Ovary (tissue), 9 donors: ENCODE data around the gene PLXNA4. TPM values are rescaled to one million over a fixed set of nuclear protein-coding genes. Genes with fewer than 3 reads are reported as not detected.

Source experiments
- DNase-seq, 5 donors: peaks; one replicate each; pipeline ENCODE4 v3.0.0-alpha.2; 2019 to 2020
- H3K27ac ChIP-seq, 2 donors: fragments of 200-600 bp; one replicate each; pipeline versions ENCODE4 v1.5.1 to v1.8.0; 2019 to 2022
- H3K27me3 ChIP-seq: fragments of 200-600 bp; one replicate; pipeline ENCODE4 v1.8.0; 2022
- H3K36me3 ChIP-seq: fragments of 200-600 bp; sonication (generic); one replicate; pipeline ENCODE4 v1.5.1; 2019
- H3K4me1 ChIP-seq: one replicate; pipeline ENCODE4 v1.8.1; 2013; ENCODE audit warnings: mild to moderate bottlenecking, moderate library complexity; ENCODE audit not compliant: insufficient read depth
- H3K4me3 ChIP-seq: fragments of 200-600 bp; sonication (generic); one replicate; pipeline ENCODE4 v1.5.1; 2017
- H3K9me3 ChIP-seq, 2 donors: fragments of 200-600 bp in 1 of 2; sonication (generic) in 1 of 2; one replicate each; pipeline versions ENCODE4 v1.5.1 to v1.8.1; 2013 to 2019; ENCODE audit warnings: mild to moderate bottlenecking in 1 of 2, moderate library complexity in 1 of 2
- CTCF ChIP-seq, 3 donors: fragments of 450-650 bp in 2 of 3; fragments of 200-600 bp in 1 of 3; IDR thresholded peaks; one replicate each; pipeline versions ENCODE4 v1.5.1 to v1.8.0; 2016 to 2022; ENCODE audit warnings: antibody characterized with exemption in 3 of 3, mild to moderate bottlenecking in 1 of 3
- EP300 ChIP-seq: sonication (generic); formaldehyde crosslinking; IDR thresholded peaks from one replicate; pipeline ENCODE4 v1.6.1; 2017; ENCODE audit warnings: antibody characterized with exemption
- POLR2A ChIP-seq: fragments of 450-650 bp; IDR thresholded peaks from one replicate; pipeline ENCODE4 v1.6.1; 2017; ENCODE audit warnings: antibody characterized with exemption, mild to moderate bottlenecking, moderate library complexity
- WGBS, 3 donors: extraction: QIAGEN DNeasy Blood & Tissue Kit in 1 of 3; methylation state at CpG; one replicate each; pipeline versions ENCODE4 v1.1.5 to v1.1.7; 2013 to 2017; 5-methylcytosine and 5-hydroxymethylcytosine counted together
- intact Hi-C, 4 donors: fragments of 100-400 bp; cut with DNase I; formaldehyde crosslinking; loops; one replicate each; pipeline versions ENCODE4 v1.11.0 to v1.15.1; 2022 to 2023
- polyA plus RNA-seq, 2 donors: library from polyadenylated mRNA; stranded (reverse); fragments of 200-250 nt in 1 of 2; fragments of 350-450 nt in 1 of 2; fragmentation: Illumina TruSeq in 1 of 2; extraction: RNeasy Lipid Tissue Mini Kit (QIAGEN cat#74804) in 1 of 2; gene quantifications; one replicate each; pipeline ENCODE4 v1.2.3, GENCODE V29; 2013 to 2014
- total RNA-seq, 7 donors: library from RNA; depleted of rRNA in 2 of 7; stranded (reverse); fragments of >200 nt in 2 of 7; fragmentation: NEBNext Ultra II Directional in 3 of 7; extraction: Animal tissue kit (Norgen Biotek cat#: 25700) in 3 of 7; gene quantifications; one replicate each; pipeline versions ENCODE4 v1.1.0 to v1.2.4, GENCODE V29; 2016 to 2023
- donor health status: DM: no; HTN: no; CAD: no; lungs with moderate emphysema.
- donor health status: DM: no; HTN: no; CAD: no.
- donor health status: Bipolar disorder and iron deficiency.
- donor health status: DM: yes; HTN: yes; CAD: no.
- donor health status: DM: no; HTN: no; CAD: no.
- donor health status: DM: yes; HTN: yes; CAD: no.

Gene PLXNA4
- total and polyA plus RNA-seq, 9 donors: 5.1 to 39.9 (median 11.4) TPM

GRCh38 chr7:132145063-132145462 is 431.2 kb downstream of the PLXNA4 start:
- 77 to 95% (median 94%) methylated on average over 9 of the region's 9 CpGs for WGBS, 3 donors
- Histone ChIP-seq H3K4me1 (no peaks in the 10 kb centered on the region), H3K36me3 (no peaks in the 10 kb centered on the region), H3K4me3 (no peak overlapping the region), H3K27ac (no peak overlapping the region), H3K27me3 (no peaks in the 10 kb centered on the region), H3K9me3 (no peaks in the 10 kb centered on the region)
- DNase-seq: no peak
- TF ChIP-seq EP300 (no peak), CTCF (IDR thresholded peaks at IDR 0.05) (no peak), POLR2A (no peak)
- intact Hi-C loops: no loop called here

GRCh38 chr7:132142006-132142405 is 434.3 kb downstream of the PLXNA4 start:
- H3K9me3 ChIP-seq: no peaks in the 10 kb centered on the region
- DNase-seq: no peak
- H3K4me1 ChIP-seq: no peaks in the 10 kb centered on the region
- H3K27me3 ChIP-seq: no peaks in the 10 kb centered on the region
- H3K4me3 ChIP-seq: no peak overlapping the region
- WGBS, 3 donors: 93 to 99% (median 94%) methylated on average over 3 of the region's 3 CpGs
- H3K27ac ChIP-seq: no peak overlapping the region
- TF ChIP-seq POLR2A (no peak), CTCF (IDR thresholded peaks at IDR 0.05) (no peak), EP300 (no peak)
- H3K36me3 ChIP-seq: no peaks in the 10 kb centered on the region
- intact Hi-C loops: no loop called here

GRCh38 chr7:132141109-132141508 is 435.2 kb downstream of the PLXNA4 start:
- H3K36me3 ChIP-seq: no peaks in the 10 kb centered on the region
- no peak overlapping the region for H3K27ac ChIP-seq
- 83 to 93% (median 85%) methylated on average over 3 of the region's 3 CpGs for WGBS, 3 donors
- DNase-seq: no peak
- H3K4me1 ChIP-seq: no peaks in the 10 kb centered on the region
- no peak overlapping the region for H3K4me3 ChIP-seq
- no peak for TF ChIP-seq EP300
- H3K9me3 ChIP-seq: no peaks in the 10 kb centered on the region
- H3K27me3 ChIP-seq: no peaks in the 10 kb centered on the region
- intact Hi-C loops: no loop called here

GRCh38 chr7:132140341-132140740 is 435.9 kb downstream of the PLXNA4 start:
- H3K9me3 ChIP-seq: no peaks in the 10 kb centered on the region
- DNase-seq: no peak
- no peaks in the 10 kb centered on the region for H3K4me1 ChIP-seq
- 77 to 87% (median 83%) methylated on average over 5 of the region's 5 CpGs for WGBS, 3 donors
- intact Hi-C loops: no loop called here
- H3K36me3 ChIP-seq: no peaks in the 10 kb centered on the region
- no peak overlapping the region for H3K27ac ChIP-seq
- no peaks in the 10 kb centered on the region for H3K27me3 ChIP-seq
- no peak overlapping the region for H3K4me3 ChIP-seq
- TF ChIP-seq CTCF (IDR thresholded peaks at IDR 0.05): no peak
- no peak for TF ChIP-seq EP300
- no peak for TF ChIP-seq POLR2A

GRCh38 chr7:132138817-132139216 is 437.5 kb downstream of the PLXNA4 start:
- H3K4me3 ChIP-seq: no peak overlapping the region
- intact Hi-C loops: no loop called here
- no peaks in the 10 kb centered on the region for H3K36me3 ChIP-seq
- no peak for DNase-seq
- WGBS, 3 donors: 84 to 97% (median 90%) methylated on average over 2 of the region's 2 CpGs
- no peak for TF ChIP-seq EP300
- TF ChIP-seq CTCF (IDR thresholded peaks at IDR 0.05): no peak
- TF ChIP-seq POLR2A: no peak
- no peaks in the 10 kb centered on the region for H3K4me1 ChIP-seq
- no peaks in the 10 kb centered on the region for H3K9me3 ChIP-seq
- no peaks in the 10 kb centered on the region for H3K27me3 ChIP-seq
- H3K27ac ChIP-seq: no peak overlapping the region
